ENCODE data around the gene FARSA.

GRCh38 chr19:12893582-12893981, 39.9 kb downstream of the FARSA start:
- TF ChIP-seq POLR2A (IDR thresholded peaks at IDR 0.05; ENCODE audit: low read length) (no peak), GATA1 (IDR thresholded peaks at IDR 0.05; ENCODE audit: low read depth, low read length) (no peak)

Measured in erythroblast (primary cell).